Small intestine (tissue), 16 donors: Measurements from ENCODE around the gene GPR161. TPM values are rescaled to one million over a fixed set of nuclear protein-coding genes. Genes with fewer than 3 reads are reported as not detected.
A peak's percentile ranks its signal among the peaks of the same experiment; 100 is the strongest.
"Not testable (repeated sequence)": the region's sequence is repeated elsewhere in the genome, so short reads cannot be mapped to it uniquely, and the experiment has no call there.

Experiments used
- DNase-seq, 2 donors: peaks; one replicate each; pipeline versions ENCODE4 v3.0.0 to v3.0.0-alpha.2; 2013
- FAIRE-seq: peaks from 2 replicates; lab custom pipeline; 2012; peaks lifted over from hg19 to GRCh38; lab: Jason Lieb, UNC
- H3K27ac ChIP-seq, 3 donors: one replicate each; pipeline ENCODE4 v1.5.1; 2013; ENCODE audit warnings: low read length in 2 of 3, mild to moderate bottlenecking in 2 of 3, control low read depth in 1 of 3, inconsistent platforms in 1 of 3, low read depth in 1 of 3, moderate library complexity in 1 of 3
- H3K27me3 ChIP-seq, 3 donors: one replicate each; pipeline ENCODE4 v1.6.1; 2013; ENCODE audit warnings: low read length in 3 of 3, inconsistent platforms in 1 of 3; ENCODE audit not compliant: control insufficient read depth in 3 of 3, insufficient read depth in 3 of 3
- H3K36me3 ChIP-seq, 3 donors: one replicate each; pipeline ENCODE4 v1.6.1; 2013; ENCODE audit warnings: low read length in 3 of 3, inconsistent platforms in 1 of 3, low read depth in 1 of 3, mild to moderate bottlenecking in 1 of 3, moderate library complexity in 1 of 3; ENCODE audit not compliant: control insufficient read depth in 3 of 3, insufficient read depth in 2 of 3
- H3K4me1 ChIP-seq, 3 donors: one replicate each; pipeline ENCODE4 v1.6.1; 2013; ENCODE audit warnings: low read length in 2 of 3, inconsistent platforms in 1 of 3, low read depth in 1 of 3, mild to moderate bottlenecking in 1 of 3, moderate library complexity in 1 of 3; ENCODE audit not compliant: control insufficient read depth in 3 of 3, insufficient read depth in 2 of 3
- H3K4me3 ChIP-seq, 3 donors: one replicate each; pipeline ENCODE4 v1.5.1; 2013; ENCODE audit warnings: low read length in 3 of 3, control low read depth in 1 of 3, inconsistent platforms in 1 of 3, low read depth in 1 of 3, mild to moderate bottlenecking in 1 of 3, moderate library complexity in 1 of 3
- H3K9me3 ChIP-seq, 2 donors: one replicate each; pipeline ENCODE4 v1.6.1; 2013; ENCODE audit warnings: low read depth in 1 of 2, low read length in 1 of 2; ENCODE audit not compliant: control insufficient read depth in 2 of 2, insufficient read depth in 1 of 2
- WGBS, 3 donors: extraction: QIAGEN DNeasy Blood & Tissue Kit; methylation state at CpG; one replicate each; pipeline ENCODE4 v1.1.7; 2013; 5-methylcytosine and 5-hydroxymethylcytosine counted together
- long read RNA-seq, 10 donors: transcript quantifications; one replicate each; lab custom pipeline, GENCODE V29; 2026
- polyA plus RNA-seq, 4 donors: library from polyadenylated mRNA; stranded (reverse) in 3 of 4; unstranded in 1 of 4; fragments of 200-250 nt in 3 of 4; fragments of 120-200 nt in 1 of 4; gene quantifications; one replicate each; pipeline versions ENCODE4 v1.2.1 to v1.2.3, GENCODE V29; 2013
- donor health status: healthy with polysubstance abuse.
- donor health status: control.
- donor health status: control.
- donor health status: Bipolar disorder and iron deficiency.
- donor health status: healthy.

The GPR161 gene
- polyA plus RNA-seq, result 1 to 10 TPM in 2 of 4 donors, under 1 TPM in 2; under 0.01 to 4.1 (median 1.9) TPM
- long read RNA-seq, donor 1, result 0 reads
- long read RNA-seq, donor 2, result 0 reads
- long read RNA-seq, donor 3, result 0 reads
- long read RNA-seq, donor 4, result 0 reads
- long read RNA-seq, donor 5, result 0 reads
- long read RNA-seq, donor 6, result 0 reads
- long read RNA-seq, donor 7, result 0 reads
- long read RNA-seq, donor 8, result 0 reads
- long read RNA-seq, donor 9, result 0 reads
- long read RNA-seq, donor 10, result 0 reads

DNA sequence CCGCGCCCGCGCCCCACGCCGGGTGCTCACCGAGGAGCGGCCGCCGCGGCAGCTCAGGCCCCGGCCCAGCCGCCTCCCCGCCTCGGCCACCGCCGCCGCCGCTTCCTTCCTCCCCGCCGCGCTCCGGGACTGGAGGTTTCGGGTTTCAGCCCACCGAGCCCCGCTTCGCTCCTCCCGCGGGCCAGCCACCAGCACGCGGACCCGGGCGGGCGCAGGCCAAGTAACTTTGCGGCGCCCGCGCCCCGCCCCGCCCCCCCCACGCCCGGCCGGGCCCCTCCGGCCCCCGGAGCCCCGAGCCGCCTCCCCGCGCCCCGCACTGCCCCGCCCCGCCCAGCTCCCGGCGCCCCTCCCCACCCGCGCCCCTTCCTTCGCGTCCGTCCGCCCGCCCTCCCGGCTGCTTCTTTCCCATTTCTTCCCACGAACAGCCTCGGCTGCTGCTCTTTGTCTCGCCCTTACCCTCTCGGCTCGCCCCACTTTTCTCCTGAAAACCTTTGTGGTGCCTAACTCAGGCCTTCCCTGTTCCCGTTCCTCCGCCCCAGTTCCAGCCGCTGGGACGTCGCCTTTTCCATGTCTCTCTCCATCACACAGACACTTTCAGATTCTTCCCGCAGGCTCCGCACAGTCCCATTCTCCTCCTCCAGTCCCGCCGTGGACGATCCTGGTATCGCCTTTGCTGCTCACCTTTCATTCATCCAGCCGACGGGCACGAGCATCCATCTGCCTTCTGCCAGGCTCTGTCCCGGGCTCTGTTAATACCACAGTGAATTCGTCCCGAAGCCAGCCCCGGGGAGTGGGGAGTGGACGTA lies at the start of gene GPR161:
Gene GPR161, minus strand, starts transcription at position 222 of the 806 bp plus-strand sequence. CDS start 32,080 bp downstream, outside the sequence.
- H3K27me3 ChIP-seq, result peaks cover 0 to 10% (median 2%) of the 10 kb centered on the region in 3 donors
- peaks cover 0 to 11% (median 7%) of the 10 kb centered on the region in 3 donors for H3K4me1 ChIP-seq
- H3K36me3 ChIP-seq, result peaks cover 0 to 3% (median 0%) of the 10 kb centered on the region in 3 donors
- FAIRE-seq (no peak), DNase-seq (peak; percentile 41 to 72)
- peak within 1 kb of the TSS in 2 of 3 donors; percentile 39 to 76 for H3K27ac ChIP-seq
- H3K9me3 ChIP-seq, result no peaks in the 10 kb centered on the region
- 1 to 3% (median 2%) methylated on average over 27 to 86 of the region's 86 CpGs for WGBS, 3 donors
- H3K4me3 ChIP-seq, result peak within 1 kb of the TSS; percentile 62 to 69 (median 66)

DNA sequence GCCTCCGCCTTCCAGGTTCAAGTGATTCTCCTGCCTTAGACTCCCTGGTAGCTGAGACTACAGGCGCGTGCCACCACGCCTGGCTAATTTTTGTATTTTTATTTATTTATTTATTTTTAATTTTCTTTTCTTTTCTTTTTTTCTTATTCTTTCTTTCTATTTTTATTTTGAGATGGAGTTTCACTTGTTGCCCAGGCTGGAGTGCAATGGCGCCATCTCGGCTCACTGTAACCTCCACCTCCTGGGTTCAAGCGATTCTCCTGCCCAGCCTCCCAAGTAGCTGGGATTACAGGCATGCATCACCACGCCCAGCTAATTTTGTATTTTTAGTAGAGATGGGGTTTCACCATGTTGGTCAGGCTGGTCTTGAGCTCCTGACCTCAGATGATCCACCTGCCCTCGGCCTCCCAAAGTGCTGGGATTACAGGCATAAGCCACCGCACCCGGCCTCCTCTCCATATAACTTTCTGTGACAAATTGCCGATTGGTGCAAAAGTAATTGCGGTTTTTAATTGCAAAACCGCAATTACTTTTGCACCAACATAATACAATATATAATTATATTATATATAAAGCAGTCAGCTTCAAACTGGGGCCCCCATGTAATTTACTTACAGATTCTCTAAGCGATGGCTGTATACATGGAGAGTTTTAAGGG lies 44.5 kb upstream of the GPR161 start:
- H3K4me3 ChIP-seq, H3K9me3 ChIP-seq, H3K27ac ChIP-seq, H3K4me1 ChIP-seq, DNase-seq, H3K27me3 ChIP-seq, FAIRE-seq: not testable (repeated sequence)
- H3K36me3 ChIP-seq, result peaks cover 0 to 11% (median 2%) of the 10 kb centered on the region in 3 donors
- WGBS, 3 donors, result 96 to 97% (median 97%) methylated on average over 15 of the region's 15 CpGs

- Histone ChIP-seq H3K27me3 (no peaks in the 10 kb centered on the region), H3K4me1 (no peaks in the 10 kb centered on the region), H3K36me3 (peaks cover 0 to 3% (median 2%) of the 10 kb centered on the region in 3 donors), H3K4me3 (peak overlapping the region in 2 of 3 donors; percentile 66 to 79), H3K27ac (peak overlapping the region in 2 of 3 donors; percentile 93 to 97), H3K9me3 (no peaks in the 10 kb centered on the region)
- FAIRE-seq, result no peak
- DNase-seq, result peak; percentile 5 to 11
- WGBS, 3 donors, result 24 to 31% (median 25%) methylated on average over 2 of the region's 2 CpGs
These were observed 43.4 kb upstream of the GPR161 start for GRCh38 chr1:168180148-168180524.

DNA sequence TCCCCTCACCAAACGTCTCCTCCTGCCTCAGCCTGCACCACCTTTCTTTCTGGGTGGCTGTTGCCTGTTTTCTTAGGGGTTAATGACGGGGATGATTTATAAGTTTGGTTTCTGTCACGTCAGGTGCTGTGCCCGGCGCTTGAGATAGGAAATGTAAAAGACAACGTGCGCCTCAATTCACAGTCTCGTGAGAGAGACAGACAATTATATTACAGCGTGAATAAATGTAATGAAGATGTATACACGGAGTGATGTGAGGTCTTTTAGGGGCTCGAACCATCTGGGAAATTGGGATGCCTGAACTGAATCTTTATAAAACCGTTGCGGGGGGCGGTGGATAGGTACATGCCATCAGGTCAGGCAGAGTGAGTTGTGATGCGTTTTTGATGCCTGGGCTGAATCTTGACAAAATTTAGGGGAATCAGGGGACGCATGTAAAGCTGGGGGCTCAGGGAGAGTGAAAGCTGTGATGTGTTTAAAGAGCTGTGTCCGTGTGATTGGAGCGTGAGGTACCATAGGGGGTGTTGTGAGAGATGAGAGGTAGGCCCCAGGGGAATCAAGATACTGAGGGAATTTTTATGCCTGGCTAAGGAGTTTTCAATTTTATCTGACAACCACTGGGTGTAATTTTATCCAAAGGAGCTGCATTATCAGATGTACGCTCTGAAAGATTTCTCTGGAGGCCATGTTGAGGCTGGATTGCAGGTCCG lies 42.9 kb upstream of the GPR161 start:
- Histone ChIP-seq H3K27me3 (no peaks in the 10 kb centered on the region), H3K4me1 (no peaks in the 10 kb centered on the region), H3K36me3 (peaks cover 0 to 3% (median 2%) of the 10 kb centered on the region in 3 donors), H3K27ac (peak overlapping the region; percentile 93 to 97 (median 93)), H3K4me3 (peak overlapping the region; percentile 66 to 79 (median 76)), H3K9me3 (no peaks in the 10 kb centered on the region)
- FAIRE-seq (no peak), DNase-seq (no peak)
- WGBS, 3 donors, result 2 to 4% (median 4%) methylated on average over 20 of the region's 20 CpGs

GRCh38 chr1:168178638-168179437 lies 42.1 kb upstream of the GPR161 start, which contains the start of gene TIPRL:
TSS of gene TIPRL (plus strand) at chr1:168178962. CDS start at chr1:168179078, 116 bp downstream.
- peak within 1 kb of the TSS; percentile 66 to 79 (median 76) for H3K4me3 ChIP-seq
- no peaks in the 10 kb centered on the region for H3K4me1 ChIP-seq
- FAIRE-seq (peak; percentile 5), DNase-seq (peak; percentile 98)
- whole genome bisulfite sequencing, 3 donors, result 0% methylated on average over 47 to 56 of the region's 56 CpGs
- no peaks in the 10 kb centered on the region for H3K9me3 ChIP-seq
- peaks cover 0 to 3% (median 1%) of the 10 kb centered on the region in 3 donors for H3K36me3 ChIP-seq
- H3K27me3 ChIP-seq, result no peaks in the 10 kb centered on the region
- peak within 1 kb of the TSS; percentile 93 to 97 (median 93) for H3K27ac ChIP-seq

- no peaks in the 10 kb centered on the region for H3K9me3 ChIP-seq
- FAIRE-seq, result no peak
- H3K27ac ChIP-seq, result peak overlapping the region; percentile 62 to 97 (median 93)
- WGBS, 3 donors, result 69 to 72% (median 72%) methylated on average over 5 of the region's 5 CpGs
- no peaks in the 10 kb centered on the region for H3K27me3 ChIP-seq
- peak overlapping the region in 2 of 3 donors; percentile 66 to 79 for H3K4me3 ChIP-seq
- DNase-seq, result no peak
- no peaks in the 10 kb centered on the region for H3K4me1 ChIP-seq
- peaks cover 0 to 3% (median 0%) of the 10 kb centered on the region in 3 donors for H3K36me3 ChIP-seq
These were observed 41.5 kb upstream of the GPR161 start for GRCh38 chr1:168178227-168178637.

GRCh38 chr1:168172250-168172915 lies 35.7 kb upstream of the GPR161 start:
- Histone ChIP-seq H3K9me3 (no peaks in the 10 kb centered on the region), H3K4me1 (no peaks in the 10 kb centered on the region), H3K4me3 (no peak overlapping the region), H3K27ac (no peak overlapping the region), H3K36me3 (no peaks in the 10 kb centered on the region), H3K27me3 (no peaks in the 10 kb centered on the region)
- 88 to 93% (median 92%) methylated on average over 3 of the region's 3 CpGs for WGBS, 3 donors
- FAIRE-seq (no peak), DNase-seq (no peak)
